GM12878 (cell line): ENCODE results near the gene SCAF8.

Experiments
- CTCF ChIP-seq, 3 experiments: IDR thresholded peaks in 2 of 3; conservative IDR thresholded peaks in 1 of 3; 2 replicates each; pipeline ENCODE4 v1.5.1; 2011; ENCODE audit warnings: low read depth in 3 of 3, low read length in 3 of 3, mild to moderate bottlenecking in 3 of 3, control low read depth in 2 of 3, moderate library complexity in 2 of 3, inconsistent platforms in 1 of 3, mixed read lengths in 1 of 3; ENCODE audit not compliant: control insufficient read depth in 2 of 3, insufficient read depth in 1 of 3; ENCODE audit errors: extremely low read depth in 1 of 3
- DPF2 ChIP-seq: fragments of 450-650 bp; IDR thresholded peaks from 2 replicates; pipeline ENCODE4 v1.6.1; 2017; ENCODE audit warnings: mild to moderate bottlenecking
- EZH2 ChIP-seq: IDR thresholded peaks from 2 replicates; pipeline ENCODE4 v1.6.1; 2012; ENCODE audit warnings: low read depth, mild to moderate bottlenecking, control low read depth, inconsistent platforms, low read length, borderline replicate concordance; ENCODE audit not compliant: control insufficient read depth
- HCFC1 ChIP-seq: fragments of 150-350 bp; IDR thresholded peaks from 2 replicates; pipeline ENCODE4 v1.6.1; 2014; ENCODE audit warnings: low read length
- POLR2A ChIP-seq: IDR thresholded peaks from 2 replicates; pipeline ENCODE4 v1.6.1; 2011; ENCODE audit warnings: low read depth, mild to moderate bottlenecking, low read length
- SIN3A ChIP-seq: IDR thresholded peaks from 2 replicates; pipeline ENCODE4 v1.6.1; 2012; ENCODE audit warnings: low read depth, low read length, improper control_type of control experiment
- SRF ChIP-seq, 2 experiments: IDR thresholded peaks; 2 replicates each; pipeline ENCODE4 v1.6.1; 2011; ENCODE audit warnings: low read depth in 2 of 2, low read length in 2 of 2, mild to moderate bottlenecking in 1 of 2, moderate library complexity in 1 of 2
- TCF12 ChIP-seq: IDR thresholded peaks from 2 replicates; pipeline ENCODE4 v1.6.1; 2011; ENCODE audit warnings: low read depth, mild to moderate bottlenecking, low read length
- ZNF274 ChIP-seq: IDR thresholded peaks from one replicate; pipeline ENCODE4 v1.8.0; 2011; ENCODE audit not compliant: insufficient read length, insufficient read depth

- no peak for TF ChIP-seq SIN3A
- TF ChIP-seq ZNF274 = no peak
- TF ChIP-seq HCFC1 = no peak
- no peak for TF ChIP-seq EZH2
- TF ChIP-seq SRF (IDR thresholded peaks at IDR 0.05; ENCODE audit: low read depth in 2 of 2, low read length in 2 of 2) = no peak
- TF ChIP-seq DPF2 = no peak
- TF ChIP-seq POLR2A = no peak
- TF ChIP-seq CTCF (IDR thresholded peaks at IDR 0.05 in 2 of 3, conservative IDR thresholded peaks at IDR 0.05 in 1 of 3; ENCODE audit: control insufficient read depth in 2 of 3, extremely low read depth in 1 of 3, insufficient read depth in 1 of 3, low read depth in 3 of 3, low read length in 3 of 3) = no peak
- no peak for TF ChIP-seq TCF12
Measured at GRCh38 chr6:154847318-154847717, 114.1 kb downstream of the SCAF8 start.
